ENCODE measurements around the gene KCNH4. TPM values are rescaled to one million over a fixed set of nuclear protein-coding genes. Genes with fewer than 3 reads are reported as not detected.

The KCNH4 gene
- total RNA-seq, 1 experiment from 2014 or later, result not detected

- no peaks in the 10 kb centered on the region for H3K9me3 ChIP-seq (ENCODE audit: control insufficient read depth in 1 of 2, insufficient read depth in 1 of 2, low read depth in 1 of 2, low read length in 2 of 2)
- no peaks in the 10 kb centered on the region for H3K27me3 ChIP-seq (ENCODE audit: insufficient read depth, low read length)
- no peak overlapping the region for H3K4me3 ChIP-seq (replicated peaks in 1 of 2; ENCODE audit: low read depth in 1 of 2, low read length in 2 of 2)
- no TSS peak for BruUV-seq (replicated peaks)
- H3K79me2 ChIP-seq (ENCODE audit: insufficient read depth, low read length), result no peaks in the 10 kb centered on the region
- ChIA-PET CTCF (no interaction called here), RAD21 (ENCODE audit: low non-redundant PET in 1 of 2, low total read pairs in 2 of 2, uncharacterized antibody in 2 of 2, unreplicated experiment in 2 of 2) (no interaction called here), POLR2A (no interaction called here)
- no peak for DNase-seq (ENCODE audit: low read depth, low spot score)
- H2AFZ ChIP-seq (ENCODE audit: low read depth, low read length, poor library complexity, severe bottlenecking), result no peak overlapping the region
- H3K4me2 ChIP-seq (ENCODE audit: low read length), result no peak overlapping the region
- no peaks in the 10 kb centered on the region for H4K20me1 ChIP-seq (ENCODE audit: insufficient read depth)
- no peak for ATAC-seq
- H3K4me1 ChIP-seq (ENCODE audit: control insufficient read depth in 1 of 2, insufficient read depth in 2 of 2, low read length in 2 of 2), result no peaks in the 10 kb centered on the region
- H3K36me3 ChIP-seq (ENCODE audit: control insufficient read depth in 1 of 2, insufficient read depth in 2 of 2, low read length in 2 of 2), result no peaks in the 10 kb centered on the region
- H3K9me2 ChIP-seq (ENCODE audit: insufficient read depth), result no peaks in the 10 kb centered on the region
- TF ChIP-seq SIN3A (IDR thresholded peaks at IDR 0.05; ENCODE audit: low read depth) (no peak), CBX3 (IDR thresholded peaks at IDR 0.05; ENCODE audit: low read depth) (no peak), YY1 (IDR thresholded peaks at IDR 0.05; ENCODE audit: extremely low read depth, insufficient replicate concordance, low read depth, low read length) (no peak), EZH2 (IDR thresholded peaks at IDR 0.05) (no peak), EGR1 (IDR thresholded peaks at IDR 0.05; ENCODE audit: low read depth) (no peak), SP1 (IDR thresholded peaks at IDR 0.05; ENCODE audit: low read depth) (no peak), EZH2phosphoT487 (IDR thresholded peaks at IDR 0.05; ENCODE audit: borderline replicate concordance) (no peak), POLR2AphosphoS5 (IDR thresholded peaks at IDR 0.05; ENCODE audit: low read depth, low read length) (no peak), RAD21 (IDR thresholded peaks at IDR 0.05; ENCODE audit: low read depth) (no peak), CEBPB (IDR thresholded peaks at IDR 0.05; ENCODE audit: low read depth) (no peak), FOSL1 (IDR thresholded peaks at IDR 0.05; ENCODE audit: low read depth) (no peak), ZNF274 (IDR thresholded peaks at IDR 0.05; ENCODE audit: low read depth, low read length) (no peak), POLR2A (IDR thresholded peaks at IDR 0.05; ENCODE audit: borderline replicate concordance, extremely low read depth, insufficient read depth, insufficient read length) (no peak), SRF (IDR thresholded peaks at IDR 0.05; ENCODE audit: low read depth) (no peak), JUND (IDR thresholded peaks at IDR 0.05) (no peak), TCF7L2 (IDR thresholded peaks at IDR 0.05; ENCODE audit: borderline replicate concordance, extremely low read depth, insufficient read depth, insufficient read length) (no peak), ZFX (IDR thresholded peaks at IDR 0.05) (no peak)
- TF ChIP-seq, protein P1, sequence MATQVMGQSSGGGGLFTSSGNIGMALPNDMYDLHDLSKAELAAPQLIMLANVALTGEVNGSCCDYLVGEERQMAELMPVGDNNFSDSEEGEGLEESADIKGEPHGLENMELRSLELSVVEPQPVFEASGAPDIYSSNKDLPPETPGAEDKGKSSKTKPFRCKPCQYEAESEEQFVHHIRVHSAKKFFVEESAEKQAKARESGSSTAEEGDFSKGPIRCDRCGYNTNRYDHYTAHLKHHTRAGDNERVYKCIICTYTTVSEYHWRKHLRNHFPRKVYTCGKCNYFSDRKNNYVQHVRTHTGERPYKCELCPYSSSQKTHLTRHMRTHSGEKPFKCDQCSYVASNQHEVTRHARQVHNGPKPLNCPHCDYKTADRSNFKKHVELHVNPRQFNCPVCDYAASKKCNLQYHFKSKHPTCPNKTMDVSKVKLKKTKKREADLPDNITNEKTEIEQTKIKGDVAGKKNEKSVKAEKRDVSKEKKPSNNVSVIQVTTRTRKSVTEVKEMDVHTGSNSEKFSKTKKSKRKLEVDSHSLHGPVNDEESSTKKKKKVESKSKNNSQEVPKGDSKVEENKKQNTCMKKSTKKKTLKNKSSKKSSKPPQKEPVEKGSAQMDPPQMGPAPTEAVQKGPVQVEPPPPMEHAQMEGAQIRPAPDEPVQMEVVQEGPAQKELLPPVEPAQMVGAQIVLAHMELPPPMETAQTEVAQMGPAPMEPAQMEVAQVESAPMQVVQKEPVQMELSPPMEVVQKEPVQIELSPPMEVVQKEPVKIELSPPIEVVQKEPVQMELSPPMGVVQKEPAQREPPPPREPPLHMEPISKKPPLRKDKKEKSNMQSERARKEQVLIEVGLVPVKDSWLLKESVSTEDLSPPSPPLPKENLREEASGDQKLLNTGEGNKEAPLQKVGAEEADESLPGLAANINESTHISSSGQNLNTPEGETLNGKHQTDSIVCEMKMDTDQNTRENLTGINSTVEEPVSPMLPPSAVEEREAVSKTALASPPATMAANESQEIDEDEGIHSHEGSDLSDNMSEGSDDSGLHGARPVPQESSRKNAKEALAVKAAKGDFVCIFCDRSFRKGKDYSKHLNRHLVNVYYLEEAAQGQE (IDR thresholded peaks at IDR 0.05; ENCODE audit: low read depth), result no peak
- TF ChIP-seq, protein P2, sequence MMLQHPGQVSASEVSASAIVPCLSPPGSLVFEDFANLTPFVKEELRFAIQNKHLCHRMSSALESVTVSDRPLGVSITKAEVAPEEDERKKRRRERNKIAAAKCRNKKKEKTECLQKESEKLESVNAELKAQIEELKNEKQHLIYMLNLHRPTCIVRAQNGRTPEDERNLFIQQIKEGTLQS (IDR thresholded peaks at IDR 0.05), result no peak
- TF ChIP-seq, protein P3, sequence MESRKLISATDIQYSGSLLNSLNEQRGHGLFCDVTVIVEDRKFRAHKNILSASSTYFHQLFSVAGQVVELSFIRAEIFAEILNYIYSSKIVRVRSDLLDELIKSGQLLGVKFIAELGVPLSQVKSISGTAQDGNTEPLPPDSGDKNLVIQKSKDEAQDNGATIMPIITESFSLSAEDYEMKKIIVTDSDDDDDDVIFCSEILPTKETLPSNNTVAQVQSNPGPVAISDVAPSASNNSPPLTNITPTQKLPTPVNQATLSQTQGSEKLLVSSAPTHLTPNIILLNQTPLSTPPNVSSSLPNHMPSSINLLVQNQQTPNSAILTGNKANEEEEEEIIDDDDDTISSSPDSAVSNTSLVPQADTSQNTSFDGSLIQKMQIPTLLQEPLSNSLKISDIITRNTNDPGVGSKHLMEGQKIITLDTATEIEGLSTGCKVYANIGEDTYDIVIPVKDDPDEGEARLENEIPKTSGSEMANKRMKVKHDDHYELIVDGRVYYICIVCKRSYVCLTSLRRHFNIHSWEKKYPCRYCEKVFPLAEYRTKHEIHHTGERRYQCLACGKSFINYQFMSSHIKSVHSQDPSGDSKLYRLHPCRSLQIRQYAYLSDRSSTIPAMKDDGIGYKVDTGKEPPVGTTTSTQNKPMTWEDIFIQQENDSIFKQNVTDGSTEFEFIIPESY (IDR thresholded peaks at IDR 0.05; ENCODE audit: extremely low read depth, insufficient replicate concordance, low read length), result no peak
- H3K27ac ChIP-seq (ENCODE audit: low read depth, low read length), result no peak overlapping the region
- H3K9ac ChIP-seq (ENCODE audit: low read length), result no peak overlapping the region
- intact Hi-C loops (cut with micrococcal nuclease), result no loop called here
These were observed 15.2 kb downstream of the KCNH4 start for GRCh38 chr17:42165751-42166150.

Data from HCT116 (cell line).